NCI-H524 treated with DMSO at 0.1 percent for 48 hours (cell line): ENCODE measurements around the gene PPP2R2B.
"Not testable (repeated sequence)": the region's sequence is repeated elsewhere in the genome, so short reads cannot be mapped to it uniquely, and the experiment has no call there.

Experiments
- DNase-seq: peaks from one replicate; lab custom pipeline; 2025; lab: John Stamatoyannopoulos, UW

The PPP2R2B gene

GRCh38 chr5:146607659-146608332 is 270.8 kb downstream of the PPP2R2B start:
- no peak for DNase-seq

GRCh38 chr5:146606893-146607292 is 271.7 kb downstream of the PPP2R2B start:
- DNase-seq, result no peak

DNA sequence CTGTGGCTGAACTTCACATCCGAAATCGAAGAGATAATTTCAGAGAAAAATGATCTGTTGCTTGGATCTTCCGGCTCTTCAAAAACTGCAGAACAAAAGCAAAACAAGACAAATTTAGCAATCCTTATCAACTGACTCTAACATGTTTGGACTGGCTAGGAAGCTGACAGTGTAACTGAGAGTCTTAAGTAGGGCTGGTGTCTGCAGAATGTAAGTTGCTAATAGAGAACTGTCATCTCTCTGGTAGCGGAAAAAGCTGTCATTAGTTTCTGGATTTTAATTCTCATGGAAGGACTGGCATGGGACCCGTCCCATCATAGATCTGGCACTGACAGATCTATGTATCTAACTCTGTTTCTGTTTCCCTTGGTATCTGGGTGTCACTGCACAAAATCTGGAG is 278.2 kb downstream of the PPP2R2B start:
- DNase-seq, result no peak

DNA sequence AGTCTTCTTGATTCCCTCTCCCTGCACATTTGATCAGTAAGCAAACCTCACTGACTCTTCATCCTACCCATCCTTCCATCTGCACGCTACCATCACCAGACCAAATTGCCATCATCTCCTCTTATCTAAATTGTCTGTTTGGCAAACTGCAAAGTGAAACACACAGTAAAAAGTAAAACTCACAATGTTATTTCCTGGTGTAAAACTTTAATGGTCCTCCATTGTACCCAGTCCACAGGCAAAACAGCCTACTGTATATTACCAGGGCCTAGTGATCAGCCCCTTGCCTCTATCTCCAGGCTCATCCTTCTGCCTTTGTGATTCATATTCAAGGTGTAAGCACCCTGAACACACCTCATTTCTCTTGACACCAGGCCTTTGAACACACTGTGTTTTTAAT is 279.3 kb downstream of the PPP2R2B start:
- DNase-seq, result no peak

DNA sequence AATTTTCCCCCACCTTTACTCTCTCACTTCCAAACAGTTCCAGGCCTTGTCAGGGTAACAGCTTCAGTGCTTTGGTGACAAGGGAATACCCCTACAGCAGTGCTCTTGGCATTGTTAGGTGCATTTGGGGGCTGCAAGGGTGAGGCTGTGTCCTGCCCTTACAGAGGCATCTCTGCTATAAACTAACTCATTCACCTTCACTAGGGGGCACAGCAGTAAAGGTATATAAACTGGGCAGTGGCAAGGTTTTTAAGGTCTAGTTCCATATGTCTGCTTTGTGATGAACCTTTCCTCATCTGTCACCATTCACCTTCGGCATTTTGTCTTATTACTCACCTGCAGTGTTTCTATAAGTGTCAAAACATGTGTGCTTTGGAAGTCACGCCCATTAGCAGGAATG is 283.5 kb downstream of the PPP2R2B start:
- no peak for DNase-seq

- no peak for DNase-seq
Measured at GRCh38 chr5:146592352-146592751, 286.2 kb downstream of the PPP2R2B start.

- no peak for DNase-seq
Measured at GRCh38 chr5:146589028-146589345, 289.6 kb downstream of the PPP2R2B start.

- no peak for DNase-seq
Measured at GRCh38 chr5:146588331-146589027, 290.1 kb downstream of the PPP2R2B start.

GRCh38 chr5:146586752-146587151 is 291.8 kb downstream of the PPP2R2B start:
- DNase-seq, result no peak

DNA sequence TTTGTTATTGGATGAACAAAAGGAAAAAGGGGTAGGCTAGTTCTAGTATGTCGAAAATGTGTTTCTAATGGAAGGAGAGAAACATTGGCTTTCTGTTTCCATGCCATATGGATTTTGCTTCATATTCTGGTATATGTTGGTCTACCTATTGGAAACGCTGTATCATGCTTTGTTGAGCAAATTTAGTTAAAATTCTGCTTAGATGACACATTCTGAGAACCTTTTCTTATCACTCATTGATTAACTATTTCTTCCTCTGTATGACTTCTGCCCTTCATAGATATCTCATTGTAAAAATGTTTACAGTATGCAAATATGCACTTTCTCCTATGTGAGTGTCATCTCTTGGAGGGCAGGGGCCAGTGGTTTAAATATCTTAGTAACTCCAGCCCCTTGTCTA is 293.8 kb downstream of the PPP2R2B start:
- DNase-seq, result no peak

GRCh38 chr5:146582051-146582596 is 296.4 kb downstream of the PPP2R2B start:
- DNase-seq, result no peak

DNA sequence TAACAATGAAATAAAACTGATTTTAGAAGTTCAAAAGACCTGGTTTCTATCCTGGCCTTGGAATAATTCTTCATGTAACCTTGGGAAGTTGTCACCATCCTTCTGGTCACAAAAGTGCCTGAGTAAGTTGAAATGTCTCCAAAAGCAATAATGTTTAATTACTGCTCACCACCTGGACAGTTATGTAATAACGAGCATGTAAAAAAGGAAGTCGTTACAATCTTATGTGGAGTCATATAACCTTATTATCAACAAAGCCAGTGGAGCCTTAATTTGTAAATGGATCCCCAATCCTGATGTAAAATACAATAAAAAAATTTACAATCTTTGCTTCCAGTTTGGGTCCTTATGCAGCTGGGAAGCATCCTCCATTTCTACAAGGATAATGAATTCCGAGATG is 298.3 kb downstream of the PPP2R2B start:
- DNase-seq, result no peak

GRCh38 chr5:146574713-146575112 is 303.8 kb downstream of the PPP2R2B start:
- DNase-seq, result no peak

GRCh38 chr5:146568161-146568560 is 310.4 kb downstream of the PPP2R2B start:
- no peak for DNase-seq

DNA sequence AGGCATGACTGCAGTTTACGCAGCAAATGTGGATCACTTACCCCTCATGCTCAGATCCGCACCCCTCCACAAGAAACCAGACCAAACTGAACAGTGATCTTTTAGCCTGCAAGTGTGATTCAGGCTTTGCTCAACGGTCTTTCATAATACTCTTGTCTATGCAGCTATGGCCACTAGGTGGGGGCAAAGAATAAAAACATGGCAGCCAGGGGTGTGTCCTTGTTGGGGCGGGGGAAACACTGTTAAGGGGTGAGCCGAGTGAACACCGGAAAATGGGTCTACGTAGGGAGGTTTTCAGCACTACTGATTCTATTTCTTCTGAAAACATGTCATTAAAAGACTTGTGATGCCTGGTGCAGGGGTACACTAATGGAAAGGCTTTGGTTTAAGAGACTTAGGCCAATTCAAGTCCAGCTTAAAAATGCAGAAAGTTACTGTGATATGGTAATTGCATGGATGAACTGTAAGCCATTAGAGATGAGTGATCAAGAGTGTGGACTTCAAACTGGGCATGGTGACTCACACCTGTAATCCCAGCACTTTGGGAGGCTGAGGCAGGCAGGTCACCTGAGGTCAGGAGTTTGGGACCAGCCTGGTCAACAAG is 312.7 kb downstream of the PPP2R2B start:
- DNase-seq, result peak; percentile 52

DNA sequence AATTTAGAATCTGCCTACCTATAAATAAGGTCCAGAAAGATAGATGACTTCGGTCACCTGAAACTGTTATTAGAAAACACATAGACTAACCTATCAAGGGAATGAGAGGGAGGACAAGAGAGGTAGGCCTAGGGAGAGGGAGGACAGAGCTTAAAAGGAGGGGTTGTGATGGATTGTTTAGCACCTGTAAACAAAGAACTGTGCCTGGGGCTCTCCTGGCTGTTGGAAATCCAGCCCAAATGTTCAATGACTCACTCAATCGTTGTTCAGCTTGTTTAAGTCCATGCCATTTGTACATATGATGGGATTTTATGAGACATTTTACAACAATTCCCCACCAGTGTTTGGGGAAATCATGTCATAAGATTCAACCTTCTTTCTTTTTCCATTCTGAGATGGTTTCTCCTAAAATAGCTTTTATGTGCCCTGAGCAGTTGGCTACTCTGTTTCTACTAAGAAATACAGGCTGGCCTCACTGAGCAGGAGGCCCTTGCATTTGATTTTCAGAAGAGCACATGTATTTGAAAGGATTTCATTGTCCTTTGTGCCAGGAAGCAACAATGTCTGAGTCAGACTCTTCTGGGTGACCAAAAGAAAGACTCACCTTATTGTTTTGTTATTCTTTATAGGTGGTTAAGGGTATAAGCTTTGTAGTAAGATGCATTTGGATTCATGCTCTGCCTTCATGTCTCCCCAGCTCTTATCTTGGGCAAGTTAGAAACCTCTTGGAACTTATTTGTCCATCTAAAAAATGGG is 314.4 kb downstream of the PPP2R2B start:
- no peak for DNase-seq

GRCh38 chr5:146562461-146562860 is 316.1 kb downstream of the PPP2R2B start:
- DNase-seq, result no peak

DNA sequence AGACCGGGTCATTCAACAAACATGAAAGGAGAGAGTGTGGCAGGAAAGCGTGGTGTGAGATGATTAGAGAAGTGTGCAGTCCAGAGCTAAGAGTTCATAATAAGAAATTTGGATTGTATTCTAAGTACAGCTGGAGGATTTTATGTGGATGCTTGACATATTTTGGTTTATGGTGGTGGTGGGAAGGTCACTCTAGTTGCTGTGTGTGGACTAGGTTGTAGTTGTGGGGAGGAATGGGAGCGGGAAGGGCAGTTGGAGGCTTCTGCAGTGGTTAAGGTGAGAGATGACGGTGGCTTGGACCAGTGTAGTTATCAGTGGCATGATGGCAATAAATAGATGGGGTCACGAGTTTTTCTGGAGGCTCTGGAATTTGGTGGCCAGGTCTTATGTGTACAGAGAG is 316.8 kb downstream of the PPP2R2B start:
- DNase-seq, result no peak

GRCh38 chr5:146560205-146560812 is 318.2 kb downstream of the PPP2R2B start:
- DNase-seq, result no peak

DNA sequence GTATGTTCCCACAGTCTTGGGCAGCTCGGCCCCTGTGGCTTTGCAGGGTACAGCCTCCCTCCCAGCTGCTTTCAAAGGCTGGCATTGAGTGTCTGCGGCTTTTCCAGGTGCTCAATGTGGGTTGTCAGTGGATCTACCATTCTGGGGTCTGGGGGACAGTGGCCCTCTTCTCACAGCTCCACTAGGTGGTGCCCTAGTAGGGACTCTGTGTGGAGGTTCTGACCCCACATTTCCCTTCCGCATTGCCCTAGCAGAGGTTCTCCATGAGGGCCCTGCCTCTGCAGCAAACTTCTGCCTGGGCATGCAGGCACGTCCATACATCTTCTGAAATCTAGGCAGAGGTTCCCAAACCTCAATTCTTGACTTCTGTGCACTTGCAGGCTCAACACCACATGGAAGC is 321.7 kb downstream of the PPP2R2B start:
- not testable (repeated sequence) for DNase-seq

DNA sequence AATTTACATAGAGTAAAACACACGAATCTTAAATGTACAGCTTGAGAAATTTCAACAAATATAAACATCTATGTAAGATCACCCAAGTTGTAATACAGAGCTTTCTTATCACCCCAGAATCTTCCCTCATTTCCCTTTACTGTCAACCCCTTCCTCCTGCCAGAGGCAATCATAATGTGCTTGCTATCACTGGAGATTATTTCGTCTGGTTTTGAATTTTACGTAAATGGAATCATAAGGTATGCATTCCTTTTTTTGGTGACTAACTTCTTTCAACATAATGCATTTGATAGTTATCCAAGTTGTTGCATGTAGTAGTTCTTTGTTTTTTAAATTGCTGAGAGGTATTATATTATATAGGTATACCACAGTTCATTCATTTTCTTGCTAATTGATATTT is 325.1 kb downstream of the PPP2R2B start:
- no peak for DNase-seq

GRCh38 chr5:146549615-146550014 is 328.9 kb downstream of the PPP2R2B start:
- DNase-seq, result no peak
